ENCODE data around the gene UBR7.

Gene UBR7

DNA sequence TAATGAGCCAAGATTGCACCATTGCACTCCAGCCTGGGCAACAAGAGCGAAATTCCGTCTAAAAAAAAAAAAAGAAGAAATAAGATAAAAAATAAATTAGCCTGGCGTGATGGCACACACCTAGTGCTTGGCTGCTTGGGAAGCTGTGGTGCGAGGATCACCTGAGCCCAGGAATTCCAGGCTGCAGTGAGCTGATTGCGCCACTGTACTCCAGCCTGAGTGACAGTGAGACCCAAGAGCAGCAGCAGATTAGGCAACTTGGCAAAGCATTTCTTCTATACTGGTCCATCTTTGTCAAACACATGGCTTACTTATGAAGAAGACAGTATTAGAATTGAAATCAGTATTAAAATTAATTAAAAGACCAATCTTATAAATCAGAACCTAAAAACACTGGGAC is 6.5 kb upstream of the UBR7 start:
- TF ChIP-seq, protein P1, sequence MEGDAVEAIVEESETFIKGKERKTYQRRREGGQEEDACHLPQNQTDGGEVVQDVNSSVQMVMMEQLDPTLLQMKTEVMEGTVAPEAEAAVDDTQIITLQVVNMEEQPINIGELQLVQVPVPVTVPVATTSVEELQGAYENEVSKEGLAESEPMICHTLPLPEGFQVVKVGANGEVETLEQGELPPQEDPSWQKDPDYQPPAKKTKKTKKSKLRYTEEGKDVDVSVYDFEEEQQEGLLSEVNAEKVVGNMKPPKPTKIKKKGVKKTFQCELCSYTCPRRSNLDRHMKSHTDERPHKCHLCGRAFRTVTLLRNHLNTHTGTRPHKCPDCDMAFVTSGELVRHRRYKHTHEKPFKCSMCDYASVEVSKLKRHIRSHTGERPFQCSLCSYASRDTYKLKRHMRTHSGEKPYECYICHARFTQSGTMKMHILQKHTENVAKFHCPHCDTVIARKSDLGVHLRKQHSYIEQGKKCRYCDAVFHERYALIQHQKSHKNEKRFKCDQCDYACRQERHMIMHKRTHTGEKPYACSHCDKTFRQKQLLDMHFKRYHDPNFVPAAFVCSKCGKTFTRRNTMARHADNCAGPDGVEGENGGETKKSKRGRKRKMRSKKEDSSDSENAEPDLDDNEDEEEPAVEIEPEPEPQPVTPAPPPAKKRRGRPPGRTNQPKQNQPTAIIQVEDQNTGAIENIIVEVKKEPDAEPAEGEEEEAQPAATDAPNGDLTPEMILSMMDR (IDR thresholded peaks at IDR 0.05): no peak

DNA sequence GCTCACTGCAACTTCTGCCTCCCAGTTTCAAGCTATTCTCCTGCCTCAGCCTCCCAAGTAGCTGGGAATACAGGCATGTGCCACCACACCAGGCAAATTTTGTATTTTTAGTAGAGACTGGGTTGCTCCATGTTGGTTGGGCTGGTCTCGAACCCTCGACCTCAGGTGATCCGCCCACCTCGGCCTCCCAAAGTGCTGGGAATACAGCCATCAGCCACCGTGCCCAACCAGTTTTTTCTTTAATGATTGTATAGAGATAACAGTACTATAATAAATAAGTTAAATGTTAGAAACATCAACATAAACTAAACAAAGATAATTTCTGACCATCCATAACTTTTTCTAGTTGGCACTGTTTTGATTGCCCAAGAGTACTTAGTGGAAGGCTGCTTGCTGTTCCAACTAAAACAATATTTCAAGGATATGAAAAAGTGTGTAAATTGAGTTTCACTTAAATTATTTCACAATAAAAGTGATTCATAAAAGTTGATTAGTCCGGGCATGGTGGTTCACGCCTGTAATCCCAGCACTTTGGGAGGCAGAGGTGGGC is 5.8 kb upstream of the UBR7 start:
- TF ChIP-seq, protein P1 (IDR thresholded peaks at IDR 0.05): no peak

DNA sequence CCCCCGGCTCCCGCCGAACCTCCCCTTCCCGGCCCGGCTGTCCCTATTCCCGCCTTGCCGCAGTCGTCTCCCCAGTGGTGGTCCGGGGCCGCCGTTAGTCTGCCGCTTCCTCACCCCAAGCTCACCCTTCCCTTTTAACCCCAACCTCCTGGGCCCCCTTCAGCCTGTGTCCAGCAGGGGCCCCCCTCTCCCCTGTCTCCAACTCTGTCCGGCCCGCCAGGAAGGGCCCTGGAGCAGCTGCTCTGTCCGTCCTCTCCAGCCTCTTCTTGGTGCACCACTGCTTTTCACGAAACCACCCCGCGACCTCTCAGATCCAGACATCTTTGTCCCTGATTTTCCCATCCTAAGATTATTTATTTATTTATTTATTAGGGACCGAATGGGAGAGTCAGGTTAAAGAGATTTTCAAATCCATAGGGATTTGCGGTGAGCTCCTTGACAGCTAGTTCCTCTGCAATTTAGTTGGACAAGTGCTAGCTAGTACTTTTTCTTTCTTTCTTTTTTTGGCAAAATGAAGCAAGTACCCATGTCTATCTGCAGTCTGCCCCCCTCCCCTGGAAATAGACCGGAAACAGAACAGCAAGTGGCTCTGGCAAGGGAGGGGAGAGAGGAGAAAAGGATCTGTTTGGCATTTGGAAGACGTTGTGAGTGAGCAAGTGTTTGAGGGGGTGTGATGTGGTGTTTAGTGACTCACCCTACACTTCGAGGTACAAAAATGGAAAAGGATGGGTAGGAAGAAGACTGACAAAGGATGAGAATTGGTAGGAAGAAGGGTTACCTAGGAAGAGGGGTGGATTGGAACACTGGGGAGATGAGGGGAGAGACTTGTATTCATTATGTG is 632 bp downstream of the UBR7 start:
- TF ChIP-seq, protein P1 (IDR thresholded peaks at IDR 0.05): peak; percentile 60

DNA sequence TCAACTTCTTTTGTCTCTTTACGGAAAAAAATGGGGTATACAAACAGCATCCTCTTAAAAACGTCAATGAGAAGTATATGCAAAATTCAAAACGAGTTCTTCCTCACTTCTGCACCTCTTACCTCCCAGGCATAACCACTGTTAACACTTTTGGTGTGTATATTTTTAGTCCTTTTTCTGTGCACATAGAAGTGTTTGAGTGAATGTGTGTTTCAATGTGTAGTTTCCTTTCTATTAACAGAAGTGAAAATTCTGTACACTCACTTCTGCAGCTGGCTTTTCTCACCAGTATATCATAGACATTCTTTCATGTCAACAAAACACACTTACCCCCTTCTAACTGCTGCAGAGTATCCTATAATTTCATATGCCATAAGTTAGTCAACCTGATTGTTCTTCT is 5.4 kb downstream of the UBR7 start:
- TF ChIP-seq, protein P1 (IDR thresholded peaks at IDR 0.05): no peak

DNA sequence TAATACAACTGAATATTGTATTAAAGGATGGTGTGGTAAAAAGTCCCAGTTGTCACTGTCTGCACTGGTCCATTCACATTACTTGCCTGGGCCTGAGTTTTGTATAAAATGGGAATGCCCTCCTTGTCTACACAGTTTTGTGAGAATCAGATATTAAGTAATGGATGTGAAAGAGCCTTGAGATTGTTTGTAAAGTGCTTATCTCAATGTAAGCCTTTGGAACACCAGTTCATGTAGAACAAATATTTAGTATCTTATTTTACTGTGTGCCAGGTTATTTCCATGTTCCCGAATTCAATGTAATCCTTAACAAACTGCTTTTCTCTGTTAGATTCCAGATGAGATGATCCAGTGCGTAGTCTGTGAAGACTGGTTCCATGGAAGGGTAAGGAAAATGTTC is 7.5 kb downstream of the UBR7 start:
- TF ChIP-seq, protein P1 (IDR thresholded peaks at IDR 0.05): no peak

DNA sequence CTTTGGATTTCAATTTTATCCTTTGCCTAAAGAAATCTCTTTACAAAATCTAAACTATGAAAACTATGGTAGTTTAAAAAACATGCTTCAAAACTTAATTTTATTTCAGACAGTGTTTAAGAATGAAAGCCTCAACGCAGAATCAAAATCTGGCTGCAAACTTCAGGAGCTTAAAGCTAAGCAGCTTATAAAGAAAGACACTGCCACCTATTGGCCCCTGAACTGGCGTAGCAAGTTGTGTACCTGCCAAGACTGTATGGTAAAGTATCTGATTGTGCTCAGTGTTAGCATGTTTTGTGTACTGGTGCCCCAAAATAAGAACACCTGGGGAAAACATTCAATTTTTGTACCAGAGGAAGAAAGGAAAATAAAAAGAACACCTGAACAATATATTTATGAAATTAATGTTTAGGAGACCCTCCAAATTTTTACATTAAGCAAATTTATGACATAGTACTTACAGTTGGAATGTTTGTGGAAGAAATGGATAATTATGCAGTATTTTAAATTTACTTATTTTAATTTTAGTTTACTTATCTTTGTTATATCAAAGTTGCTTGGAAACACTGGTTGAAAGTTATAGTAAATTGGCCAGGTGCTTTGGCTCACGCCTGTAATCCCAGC is 12.2 kb downstream of the UBR7 start:
- TF ChIP-seq, protein P1 (IDR thresholded peaks at IDR 0.05): peak; percentile 86

DNA sequence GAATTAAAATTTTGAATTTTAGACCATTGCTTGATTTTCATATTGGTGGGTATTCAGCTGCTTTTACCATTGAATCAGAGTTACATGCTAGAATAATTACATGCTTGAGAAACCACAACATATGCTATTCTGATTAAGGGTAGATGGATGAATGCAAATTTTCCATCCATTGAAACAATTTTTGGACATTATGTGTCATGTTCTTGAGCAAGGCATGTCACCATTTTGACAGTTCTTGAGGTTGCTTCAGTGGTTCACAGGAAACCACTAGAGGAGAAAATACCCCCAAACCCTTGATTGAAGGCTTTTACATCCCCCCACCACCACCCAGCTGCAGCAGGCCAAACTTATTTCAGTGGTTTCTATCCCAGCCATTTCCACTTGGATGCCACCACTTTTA is 13.5 kb downstream of the UBR7 start:
- TF ChIP-seq, protein P1 (IDR thresholded peaks at IDR 0.05): no peak

Measured in LNCAP (cell line).